Mammary epithelial cell (primary cell): ENCODE measurements around the gene EVC.

Experiments used
- EZH2 ChIP-seq: IDR thresholded peaks from 2 replicates; pipeline ENCODE4 v1.6.1; 2012; ENCODE audit warnings: low read length, inconsistent platforms, borderline replicate concordance
- TF ChIP-seq, protein P1 (sequence below), 2 donors: IDR thresholded peaks in 1 of 2; conservative IDR thresholded peaks in 1 of 2; 2 replicates each; pipeline ENCODE4 v1.5.1; 2011 to 2012; ENCODE audit warnings: inconsistent platforms in 2 of 2, low read length in 2 of 2, mild to moderate bottlenecking in 2 of 2, control low read depth in 1 of 2, low read depth in 1 of 2; ENCODE audit not compliant: insufficient read depth in 1 of 2; ENCODE audit errors: extremely low read depth in 1 of 2

DNA sequence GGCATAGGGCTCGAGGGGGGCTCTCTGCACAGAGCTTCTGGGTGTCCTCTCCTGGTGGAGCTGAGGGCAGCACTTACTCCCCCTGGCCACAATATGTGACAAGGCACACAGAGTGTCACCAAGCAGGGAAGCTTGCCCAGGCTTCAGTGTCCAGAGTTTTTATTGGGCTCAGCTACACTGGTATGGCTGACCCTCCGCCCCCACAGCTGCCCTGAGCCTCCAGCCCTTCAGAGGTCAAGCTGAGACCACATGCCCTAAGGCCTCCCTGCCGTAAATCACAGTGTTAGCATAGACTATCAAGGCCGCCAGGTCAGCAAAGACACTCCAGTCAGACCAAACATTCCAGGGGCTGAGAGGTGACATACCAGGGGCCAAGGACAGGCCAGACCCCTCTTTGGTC, 59.0 kb downstream of the EVC start:
- TF ChIP-seq, protein P1, sequence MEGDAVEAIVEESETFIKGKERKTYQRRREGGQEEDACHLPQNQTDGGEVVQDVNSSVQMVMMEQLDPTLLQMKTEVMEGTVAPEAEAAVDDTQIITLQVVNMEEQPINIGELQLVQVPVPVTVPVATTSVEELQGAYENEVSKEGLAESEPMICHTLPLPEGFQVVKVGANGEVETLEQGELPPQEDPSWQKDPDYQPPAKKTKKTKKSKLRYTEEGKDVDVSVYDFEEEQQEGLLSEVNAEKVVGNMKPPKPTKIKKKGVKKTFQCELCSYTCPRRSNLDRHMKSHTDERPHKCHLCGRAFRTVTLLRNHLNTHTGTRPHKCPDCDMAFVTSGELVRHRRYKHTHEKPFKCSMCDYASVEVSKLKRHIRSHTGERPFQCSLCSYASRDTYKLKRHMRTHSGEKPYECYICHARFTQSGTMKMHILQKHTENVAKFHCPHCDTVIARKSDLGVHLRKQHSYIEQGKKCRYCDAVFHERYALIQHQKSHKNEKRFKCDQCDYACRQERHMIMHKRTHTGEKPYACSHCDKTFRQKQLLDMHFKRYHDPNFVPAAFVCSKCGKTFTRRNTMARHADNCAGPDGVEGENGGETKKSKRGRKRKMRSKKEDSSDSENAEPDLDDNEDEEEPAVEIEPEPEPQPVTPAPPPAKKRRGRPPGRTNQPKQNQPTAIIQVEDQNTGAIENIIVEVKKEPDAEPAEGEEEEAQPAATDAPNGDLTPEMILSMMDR (conservative IDR thresholded peaks at IDR 0.05 in 1 of 2, IDR thresholded peaks at IDR 0.05 in 1 of 2; ENCODE audit: extremely low read depth in 1 of 2, insufficient read depth in 1 of 2, low read depth in 1 of 2, low read length in 2 of 2) = no peak
- no peak for TF ChIP-seq EZH2
